Common myeloid progenitor, CD34-positive (primary cell): ENCODE measurements around the gene MT1F.

Source experiments
- CTCF ChIA-PET: fragments of 350-600 bp; sonication (Branson Sonifier 250); formaldehyde crosslinking; loops from one replicate; lab custom pipeline; 2021; ENCODE audit warnings: antibody characterized with exemption; lab: Charles Lee
- POLR2A ChIA-PET: fragments of 350-600 bp; sonication (Branson Sonifier 250); formaldehyde crosslinking; loops from one replicate; lab custom pipeline; 2021; ENCODE audit warnings: antibody characterized with exemption; lab: Charles Lee
- DNase-seq, 3 donors: peaks; one replicate each; pipeline versions ENCODE4 v3.0.0 to v3.0.0-alpha.2; 2013
- H3K27ac ChIP-seq, 2 experiments: 1 replicate in 1 of 2; 2 replicates in 1 of 2; pipeline ENCODE4 v1.7.0; 2013; ENCODE audit warnings: inconsistent platforms in 2 of 2, low read length in 2 of 2, mild to moderate bottlenecking in 2 of 2, low read depth in 1 of 2, moderate library complexity in 1 of 2; ENCODE audit not compliant: severe bottlenecking in 2 of 2, insufficient read depth in 1 of 2, poor library complexity in 1 of 2
- H3K27me3 ChIP-seq, 5 experiments: replicated peaks in 2 of 5; 1 replicate in 3 of 5; 2 replicates in 2 of 5; pipeline versions ENCODE4 v1.6.1 to v1.7.0; 2013; ENCODE audit warnings: low read length in 4 of 5, mild to moderate bottlenecking in 2 of 5, moderate library complexity in 2 of 5, inconsistent platforms in 1 of 5; ENCODE audit not compliant: insufficient read depth in 5 of 5, control insufficient read depth in 4 of 5
- H3K36me3 ChIP-seq, 4 experiments: 1 replicate in 2 of 4; 2 replicates in 2 of 4; pipeline versions ENCODE4 v1.6.1 to v1.7.0; 2013; ENCODE audit warnings: low read length in 3 of 4, control low read depth in 1 of 4, mild to moderate bottlenecking in 1 of 4; ENCODE audit not compliant: control insufficient read depth in 4 of 4, insufficient read depth in 4 of 4
- H3K4me1 ChIP-seq, 4 experiments: 1 replicate in 3 of 4; 2 replicates in 1 of 4; pipeline versions ENCODE4 v1.6.1 to v1.7.1; 2013; ENCODE audit warnings: low read length in 3 of 4, mild to moderate bottlenecking in 3 of 4, control low read depth in 1 of 4, inconsistent platforms in 1 of 4, moderate library complexity in 1 of 4; ENCODE audit not compliant: control insufficient read depth in 4 of 4, insufficient read depth in 4 of 4; ENCODE audit errors: control extremely low read depth in 1 of 4
- H3K4me3 ChIP-seq, 7 experiments: 1 replicate in 4 of 7; 2 replicates in 3 of 7; pipeline versions ENCODE4 v1.5.1 to v1.7.0; 2013; ENCODE audit warnings: mild to moderate bottlenecking in 7 of 7, low read length in 6 of 7, moderate library complexity in 6 of 7, inconsistent platforms in 2 of 7, low read depth in 2 of 7, control low read depth in 1 of 7; ENCODE audit not compliant: insufficient read depth in 4 of 7, control insufficient read depth in 1 of 7; ENCODE audit errors: extremely low read depth in 1 of 7
- H3K9me3 ChIP-seq, 5 experiments: 1 replicate in 4 of 5; 2 replicates in 1 of 5; pipeline versions ENCODE4 v1.6.1 to v1.7.1; 2013; ENCODE audit warnings: low read length in 4 of 5, mild to moderate bottlenecking in 2 of 5, inconsistent platforms in 1 of 5, low read depth in 1 of 5, moderate library complexity in 1 of 5; ENCODE audit not compliant: control insufficient read depth in 4 of 5, insufficient read depth in 2 of 5; ENCODE audit errors: control extremely low read depth in 1 of 5
- WGBS: methylation state at CpG from one replicate; pipeline ENCODE4 v1.1.5; 2013; ENCODE audit not compliant: insufficient coverage; 5-methylcytosine and 5-hydroxymethylcytosine counted together

The MT1F gene

DNA sequence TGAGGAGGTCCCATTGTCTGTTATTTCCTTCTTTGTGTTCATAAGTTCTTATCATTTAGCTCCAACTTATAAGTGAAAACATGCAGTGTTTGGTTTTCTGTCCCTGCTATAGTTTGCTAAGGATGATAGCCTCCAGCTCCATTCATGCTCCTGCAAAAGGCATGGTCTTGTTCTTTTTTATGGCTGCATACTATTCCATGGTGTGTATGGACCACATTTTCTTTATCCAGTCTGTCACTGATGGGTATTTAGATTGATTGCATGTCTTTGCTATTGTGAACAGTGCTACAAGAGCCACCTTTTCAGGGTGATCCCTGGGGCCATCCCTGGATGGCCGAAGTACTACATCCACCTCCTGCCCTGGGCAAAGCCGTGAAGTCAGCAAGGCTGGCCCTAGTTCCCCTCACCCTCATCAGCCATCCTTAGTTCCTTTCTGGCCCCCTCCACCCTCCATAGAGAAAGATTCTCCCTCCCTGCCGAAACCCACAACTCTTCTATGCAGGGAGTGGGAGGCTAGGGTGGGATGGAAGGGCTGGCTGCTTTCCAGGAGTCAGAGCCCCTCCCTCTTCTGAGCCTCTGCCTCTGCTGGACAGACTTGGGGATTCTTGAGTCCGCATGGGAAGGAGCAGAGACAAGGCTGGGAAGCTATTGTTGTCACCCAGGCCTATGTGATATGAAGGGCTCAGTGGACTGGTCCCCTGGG, 32.8 kb downstream of the MT1F start:
- POLR2A ChIA-PET = no interaction called here

DNA sequence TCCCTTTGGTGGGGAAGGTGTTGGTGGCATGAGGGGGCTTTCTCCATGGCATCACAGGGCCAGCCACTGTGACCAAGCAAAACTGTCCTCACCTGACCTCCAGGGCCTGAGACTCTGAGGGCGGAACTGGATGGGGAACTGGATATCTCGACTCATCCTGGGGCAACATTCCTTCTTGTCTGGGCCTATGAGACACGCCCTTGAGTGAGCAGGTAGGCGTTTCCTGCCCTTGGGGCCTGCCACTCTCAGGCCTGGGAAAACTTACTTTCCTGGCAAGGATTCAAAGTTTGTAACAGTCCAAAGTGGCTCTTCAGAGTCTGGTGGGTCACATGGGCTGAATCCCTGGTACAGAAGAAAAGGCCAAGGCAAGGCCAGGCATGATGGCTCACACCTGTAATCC, 34.1 kb downstream of the MT1F start:
- Histone ChIP-seq H3K36me3 (no peaks in the 10 kb centered on the region), H3K9me3 (peaks cover 0 to 5% (median 3%) of the 10 kb centered on the region in 5 experiments), H3K27me3 (peaks cover 0 to 4% (median 0%) of the 10 kb centered on the region in 5 experiments), H3K4me3 (no peak overlapping the region), H3K27ac (no peak overlapping the region), H3K4me1 (no peaks in the 10 kb centered on the region)
- ChIA-PET CTCF (no interaction called here), POLR2A (no interaction called here)
- DNase-seq = no peak
- WGBS = 100% methylated on average over 2 of the region's 4 CpGs

More for the DNA sequence above, 32.8 kb downstream of the MT1F start:
- WGBS = 100% methylated on average over 2 of the region's 4 CpGs
- Histone ChIP-seq H3K27me3 (peaks cover 0 to 7% (median 1%) of the 10 kb centered on the region in 5 experiments), H3K36me3 (no peaks in the 10 kb centered on the region), H3K4me3 (no peak overlapping the region), H3K27ac (no peak overlapping the region), H3K4me1 (no peaks in the 10 kb centered on the region), H3K9me3 (peaks cover 0 to 11% (median 9%) of the 10 kb centered on the region in 5 experiments)
- CTCF ChIA-PET = no interaction called here
- DNase-seq = no peak

DNA sequence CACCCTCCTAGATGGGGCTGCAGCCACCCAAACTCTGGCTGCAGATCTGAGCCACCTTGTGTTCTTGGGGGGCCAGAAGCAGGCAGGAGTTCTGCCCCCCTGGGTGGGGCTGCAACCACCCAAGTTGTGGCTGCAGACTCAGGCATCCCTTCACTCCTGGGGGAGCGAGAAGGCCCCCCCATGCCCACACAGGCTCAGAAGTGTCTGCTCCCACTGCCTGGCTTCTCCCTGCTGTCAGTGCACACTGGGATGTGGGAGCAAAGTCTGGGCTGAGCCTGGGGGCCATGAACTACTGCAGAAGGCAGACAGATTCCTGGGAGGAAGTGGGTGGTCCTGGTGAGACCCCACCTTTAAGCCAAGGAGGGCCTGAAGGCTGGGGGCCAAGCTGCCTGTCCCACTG, 37.5 kb downstream of the MT1F start:
- ChIA-PET CTCF (interaction anchor here (1.0 kb wide), 2 partner anchors 11 to 91 kb away, joined by 3 to 4 read pairs; no protein-coding TSS in a partner anchor), POLR2A (interaction anchor here (0.8 kb wide), 1 partner anchor 13 kb away, joined by 3 read pairs; no protein-coding TSS in a partner anchor)
- H3K9me3 ChIP-seq = peaks cover 0 to 12% (median 4%) of the 10 kb centered on the region in 5 experiments
- peaks cover 0 to 3% (median 0%) of the 10 kb centered on the region in 5 experiments for H3K27me3 ChIP-seq
- no peaks in the 10 kb centered on the region for H3K4me1 ChIP-seq
- WGBS = 67% methylated on average over 1 of the region's 1 CpG
- H3K4me3 ChIP-seq = no peak overlapping the region
- no peak for DNase-seq
- no peaks in the 10 kb centered on the region for H3K36me3 ChIP-seq
- no peak overlapping the region for H3K27ac ChIP-seq

GRCh38 chr16:56697456-56698155, 39.8 kb downstream of the MT1F start:
- Histone ChIP-seq H3K9me3 (peaks cover 0 to 12% (median 4%) of the 10 kb centered on the region in 5 experiments), H3K27ac (no peak overlapping the region), H3K4me3 (no peak overlapping the region), H3K4me1 (no peaks in the 10 kb centered on the region), H3K36me3 (no peaks in the 10 kb centered on the region), H3K27me3 (peaks cover 0 to 3% (median 0%) of the 10 kb centered on the region in 5 experiments)
- no peak for DNase-seq
- 93% methylated on average over 5 of the region's 5 CpGs for WGBS
- ChIA-PET POLR2A (no interaction called here), CTCF (interaction anchor here (0.7 to 2.4 kb wide), 10 partner anchors 20 to 121 kb away, joined by 3 to 8 read pairs (median 4); no protein-coding TSS in a partner anchor)

- Histone ChIP-seq H3K9me3 (peaks cover 0 to 12% (median 4%) of the 10 kb centered on the region in 5 experiments), H3K27ac (no peak overlapping the region), H3K4me1 (no peaks in the 10 kb centered on the region), H3K36me3 (no peaks in the 10 kb centered on the region), H3K27me3 (no peaks in the 10 kb centered on the region), H3K4me3 (no peak overlapping the region)
- CTCF ChIA-PET = interaction anchor here (0.6 to 4.6 kb wide), 8 partner anchors 10 to 187 kb away, joined by 3 to 42 read pairs (median 24); partner anchors contain the start of genes MT1G, MT1H and MT2A
- no CpG with 5 or more reads among the region's 1 CpG for WGBS
- no peak for DNase-seq
- POLR2A ChIA-PET = no interaction called here
Observed at GRCh38 chr16:56700195-56700594, 42.4 kb downstream of the MT1F start.

- ChIA-PET CTCF (interaction anchor here (0.6 to 4.6 kb wide), 9 partner anchors 10 to 187 kb away, joined by 3 to 42 read pairs (median 16); partner anchors contain the start of genes MT1G, MT1H and MT2A), POLR2A (no interaction called here)
- Histone ChIP-seq H3K27ac (no peak overlapping the region), H3K4me3 (no peak overlapping the region), H3K36me3 (no peaks in the 10 kb centered on the region), H3K4me1 (no peaks in the 10 kb centered on the region), H3K9me3 (peaks cover 0 to 12% (median 4%) of the 10 kb centered on the region in 5 experiments), H3K27me3 (no peaks in the 10 kb centered on the region)
- DNase-seq = no peak
- WGBS = no CpG with 5 or more reads among the region's 1 CpG
Observed at GRCh38 chr16:56700631-56701030, 42.9 kb downstream of the MT1F start.
